22Rv1 (cell line): ENCODE results near the gene LIN52.

Experiments
- ZFX ChIP-seq: fragments of 450-650 bp; IDR thresholded peaks from 2 replicates; pipeline ENCODE4 v1.6.1; 2017; ENCODE audit warnings: antibody characterized with exemption, borderline replicate concordance
- TF ChIP-seq, protein P1 (sequence below): fragments of 450-650 bp; IDR thresholded peaks from 2 replicates; pipeline ENCODE4 v1.5.1; 2017; ENCODE audit warnings: mild to moderate bottlenecking

DNA sequence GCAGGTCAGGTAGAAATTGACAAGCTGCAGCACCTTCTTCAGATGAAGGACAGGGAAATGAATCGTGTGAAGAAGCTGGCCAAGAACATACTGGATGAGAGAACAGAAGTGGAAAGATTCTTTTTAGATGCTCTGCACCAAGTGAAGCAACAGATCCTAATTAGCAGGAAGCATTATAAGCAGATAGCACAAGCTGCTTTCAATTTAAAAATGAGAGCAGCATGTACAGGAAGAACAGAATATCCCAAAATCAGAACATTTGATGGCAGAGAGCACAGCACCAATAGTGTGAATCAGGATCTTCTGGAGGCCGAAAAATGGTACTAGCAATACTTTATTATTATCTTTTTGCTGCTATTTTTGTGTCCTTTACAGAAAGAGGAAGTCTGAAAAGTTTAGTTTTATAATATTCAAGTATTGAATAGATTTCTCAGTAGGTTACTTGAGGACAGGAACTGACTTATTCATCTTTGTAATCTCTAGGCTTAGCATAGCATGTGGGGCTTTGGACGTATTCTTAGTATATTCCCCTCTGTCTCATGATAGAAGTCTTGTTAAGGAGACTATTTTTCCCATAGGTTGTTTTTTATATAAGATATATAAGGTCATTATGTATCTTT is 34.8 kb upstream of the LIN52 start:
- TF ChIP-seq, protein P1, sequence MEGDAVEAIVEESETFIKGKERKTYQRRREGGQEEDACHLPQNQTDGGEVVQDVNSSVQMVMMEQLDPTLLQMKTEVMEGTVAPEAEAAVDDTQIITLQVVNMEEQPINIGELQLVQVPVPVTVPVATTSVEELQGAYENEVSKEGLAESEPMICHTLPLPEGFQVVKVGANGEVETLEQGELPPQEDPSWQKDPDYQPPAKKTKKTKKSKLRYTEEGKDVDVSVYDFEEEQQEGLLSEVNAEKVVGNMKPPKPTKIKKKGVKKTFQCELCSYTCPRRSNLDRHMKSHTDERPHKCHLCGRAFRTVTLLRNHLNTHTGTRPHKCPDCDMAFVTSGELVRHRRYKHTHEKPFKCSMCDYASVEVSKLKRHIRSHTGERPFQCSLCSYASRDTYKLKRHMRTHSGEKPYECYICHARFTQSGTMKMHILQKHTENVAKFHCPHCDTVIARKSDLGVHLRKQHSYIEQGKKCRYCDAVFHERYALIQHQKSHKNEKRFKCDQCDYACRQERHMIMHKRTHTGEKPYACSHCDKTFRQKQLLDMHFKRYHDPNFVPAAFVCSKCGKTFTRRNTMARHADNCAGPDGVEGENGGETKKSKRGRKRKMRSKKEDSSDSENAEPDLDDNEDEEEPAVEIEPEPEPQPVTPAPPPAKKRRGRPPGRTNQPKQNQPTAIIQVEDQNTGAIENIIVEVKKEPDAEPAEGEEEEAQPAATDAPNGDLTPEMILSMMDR, result no peak
- no peak for TF ChIP-seq ZFX
